Measurements from ENCODE around the gene CREB3L1.

GRCh38 chr11:46256540-46257001 is 20.9 kb upstream of the CREB3L1 start:
- TF ChIP-seq CTCF (IDR thresholded peaks at IDR 0.05; ENCODE audit: poor library complexity) = no peak
- TF ChIP-seq EZH2 (IDR thresholded peaks at IDR 0.05; ENCODE audit: borderline replicate concordance) = no peak
